Sigmoid colon (tissue), 3 donors: ENCODE data around the gene JAZF1.

Experiments
- CTCF ChIP-seq, 4 experiments: fragments of 450-650 bp in 3 of 4; fragments of 200-600 bp in 1 of 4; IDR thresholded peaks; one replicate each; pipeline ENCODE4 v1.5.1; 2016 to 2019; ENCODE audit warnings: antibody characterized with exemption in 4 of 4, mild to moderate bottlenecking in 3 of 4, moderate library complexity in 2 of 4
- POLR2A ChIP-seq, 2 donors: fragments of 450-650 bp; IDR thresholded peaks; one replicate each; pipeline ENCODE4 v1.6.1; 2016; ENCODE audit warnings: antibody characterized with exemption in 2 of 2, mild to moderate bottlenecking in 2 of 2, moderate library complexity in 2 of 2

- no peak for TF ChIP-seq CTCF (IDR thresholded peaks at IDR 0.05)
- no peak for TF ChIP-seq POLR2A (IDR thresholded peaks at IDR 0.05)
These were observed 397.7 kb downstream of the JAZF1 start for GRCh38 chr7:27782849-27783248.
